HepG2 (cell line): Measurements from ENCODE around the gene DLX6. TPM values are rescaled to one million over a fixed set of nuclear protein-coding genes. Genes with fewer than 3 reads are reported as not detected.

ENCODE experiments used
- ARNT2 ChIP-seq: sonication (generic); formaldehyde crosslinking; IDR thresholded peaks from 2 replicates; pipeline ENCODE4 v1.8.0; 2022; ENCODE audit warnings: mild to moderate bottlenecking, low read depth, missing genetic modification reagents, moderate library complexity
- CSRNP1 ChIP-seq: sonication (generic); formaldehyde crosslinking; IDR thresholded peaks from 2 replicates; pipeline ENCODE4 v1.8.1; 2023; ENCODE audit warnings: mild to moderate bottlenecking, missing genetic modification reagents
- DNMT1 ChIP-seq: sonication (generic); formaldehyde crosslinking; IDR thresholded peaks from 2 replicates; pipeline ENCODE4 v1.5.1; 2020; ENCODE audit warnings: mild to moderate bottlenecking, missing genetic modification reagents
- DNMT3B ChIP-seq: conservative IDR thresholded peaks from 2 replicates; pipeline ENCODE4 v1.6.1; 2016; ENCODE audit warnings: missing biosample characterization, control low read depth
- E2F2 ChIP-seq: sonication (generic); formaldehyde crosslinking; IDR thresholded peaks from 2 replicates; pipeline ENCODE4 v1.4.0; 2020; ENCODE audit warnings: missing genetic modification reagents, borderline replicate concordance
- GLI4 ChIP-seq: sonication (generic); formaldehyde crosslinking; IDR thresholded peaks from 2 replicates; pipeline ENCODE4 v1.5.1; 2020; ENCODE audit warnings: missing genetic modification reagents, mild to moderate bottlenecking, moderate library complexity, borderline replicate concordance
- IRF1 ChIP-seq: sonication (generic); formaldehyde crosslinking; IDR thresholded peaks from 2 replicates; pipeline ENCODE4 v1.4.0; 2020; ENCODE audit warnings: low read depth, mild to moderate bottlenecking, missing genetic modification reagents
- KMT2B ChIP-seq: IDR thresholded peaks from 2 replicates; pipeline ENCODE4 v1.6.1; 2016; ENCODE audit warnings: missing genetic modification reagents, missing compliant biosample characterization
- MED8 ChIP-seq: sonication (generic); formaldehyde crosslinking; IDR thresholded peaks from 2 replicates; pipeline ENCODE4 v1.8.1; 2023; ENCODE audit warnings: mild to moderate bottlenecking, missing genetic modification reagents; ENCODE audit not compliant: insufficient replicate concordance
- MIXL1 ChIP-seq: IDR thresholded peaks from 2 replicates; pipeline ENCODE4 v1.6.1; 2016
- REPIN1 ChIP-seq: sonication (generic); formaldehyde crosslinking; IDR thresholded peaks from 2 replicates; pipeline ENCODE4 v1.8.0; 2022; ENCODE audit warnings: missing genetic modification reagents, low read depth, mild to moderate bottlenecking, borderline replicate concordance
- SAP130 ChIP-seq: IDR thresholded peaks from 2 replicates; pipeline ENCODE4 v1.6.1; 2016; ENCODE audit warnings: low read depth
- SPEN ChIP-seq: sonication (generic); formaldehyde crosslinking; IDR thresholded peaks from 2 replicates; pipeline ENCODE4 v1.5.1; 2020; ENCODE audit warnings: low read depth, mild to moderate bottlenecking, missing genetic modification reagents
- SRY ChIP-seq: sonication (generic); formaldehyde crosslinking; IDR thresholded peaks from 2 replicates; pipeline ENCODE4 v1.8.0; 2022; ENCODE audit warnings: mild to moderate bottlenecking, missing genetic modification reagents
- ZFP90 ChIP-seq: sonication (generic); formaldehyde crosslinking; IDR thresholded peaks from 2 replicates; pipeline ENCODE4 v1.8.0; 2022; ENCODE audit warnings: missing genetic modification reagents, mild to moderate bottlenecking, inconsistent platforms, borderline replicate concordance
- ZFYVE20 ChIP-seq: sonication (generic); formaldehyde crosslinking; IDR thresholded peaks from 2 replicates; pipeline ENCODE4 v1.8.0; 2023; ENCODE audit warnings: low read depth, mild to moderate bottlenecking, moderate library complexity, missing genetic modification reagents, borderline replicate concordance
- ZNF234 ChIP-seq: sonication (generic); formaldehyde crosslinking; conservative IDR thresholded peaks from 2 replicates; pipeline ENCODE4 v1.5.1; 2020; ENCODE audit warnings: mild to moderate bottlenecking, missing genetic modification reagents
- ZNF574 ChIP-seq: sonication (generic); formaldehyde crosslinking; IDR thresholded peaks from 2 replicates; pipeline ENCODE4 v1.4.0; 2020; ENCODE audit warnings: missing genetic modification reagents
- ZNF670 ChIP-seq: sonication (generic); formaldehyde crosslinking; IDR thresholded peaks from 2 replicates; pipeline ENCODE4 v1.8.0; 2022; ENCODE audit warnings: mild to moderate bottlenecking, missing genetic modification reagents, borderline replicate concordance
- ZNF740 ChIP-seq: sonication (generic); formaldehyde crosslinking; IDR thresholded peaks from 2 replicates; pipeline ENCODE4 v1.4.0; 2020; ENCODE audit warnings: missing genetic modification reagents
- ZSCAN25 ChIP-seq: sonication (generic); formaldehyde crosslinking; IDR thresholded peaks from 2 replicates; pipeline ENCODE4 v1.8.0; 2022; ENCODE audit warnings: mild to moderate bottlenecking, missing genetic modification reagents
- polyA plus RNA-seq, 8 experiments: library from polyadenylated mRNA; depleted of rRNA in 3 of 8; stranded (reverse) in 7 of 8; unstranded in 1 of 8; fragments of >200 nt; fragmentation: Illumina TruSeq in 4 of 8; extraction: Trizol in 4 of 8; gene quantifications; 2 replicates each; pipeline versions ENCODE4 v1.2.1 to v1.2.3, GENCODE V29; 2011 to 2016; ENCODE audit warnings: low read depth in 4 of 8, missing spikeins in 1 of 8, mixed read lengths in 1 of 8; ENCODE audit not compliant: insufficient read depth in 1 of 8
- total RNA-seq, 5 experiments: library from RNA; depleted of rRNA; stranded (reverse); fragments of >200 nt; fragmentation: Illumina TruSeq; extraction: Trizol; gene quantifications; 2 replicates each; pipeline ENCODE4 v1.2.3, GENCODE V29; 2016; ENCODE audit warnings: low read depth in 1 of 5

DLX6 gene
- total and polyA plus RNA-seq, 2 of the 13 experiments (the other 11 are each of a cell fraction or from before 2014, with no cell fraction given), result 3.5 to 5.5 TPM

- TF ChIP-seq SAP130 (CRISPR knock-in tag) (peak; percentile 78; the same call in 1 of the 2 replicates), IRF1 (CRISPR knock-in tag) (no peak), MIXL1 (CRISPR knock-in tag) (0 out of 2 replicates have a peak, but pooled peaks have one; percentile 22), ZNF670 (CRISPR knock-in tag) (no peak), ARNT2 (CRISPR knock-in tag) (peak; percentile 64; the same call in 1 of the 2 replicates), ZFP90 (no peak), CSRNP1 (CRISPR knock-in tag) (0 out of 2 replicates have a peak, but pooled peaks have one; percentile 42), GLI4 (no peak), ZNF574 (CRISPR knock-in tag) (peak; percentile 79), ZFYVE20 (no peak), DNMT1 (CRISPR knock-in tag) (peak; percentile 61; the same call in 1 of the 2 replicates), REPIN1 (CRISPR knock-in tag) (peak; percentile 71; the same call in 1 of the 2 replicates), SRY (CRISPR knock-in tag) (0 out of 2 replicates have a peak, but pooled peaks have one; percentile 62), ZNF234 (CRISPR knock-in tag) (no peak), E2F2 (0 out of 2 replicates have a peak, but pooled peaks have one; percentile 33), MED8 (CRISPR knock-in tag) (no peak), KMT2B (CRISPR knock-in tag) (peak; percentile 78; the same call in 1 of the 2 replicates), ZNF740 (CRISPR knock-in tag) (no peak), SPEN (peak; percentile 76), DNMT3B (CRISPR knock-in tag) (no peak), ZSCAN25 (CRISPR knock-in tag) (0 out of 2 replicates have a peak, but pooled peaks have one; percentile 28)
Measured at GRCh38 chr7:97005183-97006054, at the start of gene DLX6 (continued).
